CD4-positive, alpha-beta memory T cell (primary cell): ENCODE results near the gene P2RY1. TPM values are rescaled to one million over a fixed set of nuclear protein-coding genes. Genes with fewer than 3 reads are reported as not detected.

Experiments used
- CTCF ChIA-PET: fragments of 350-600 bp; sonication (Branson Sonifier 250); formaldehyde crosslinking; loops from one replicate; lab custom pipeline; 2021; ENCODE audit warnings: inconsistent platforms; ENCODE audit not compliant: partially characterized antibody; lab: Charles Lee
- POLR2A ChIA-PET: fragments of 350-600 bp; sonication (Branson Sonifier 250); formaldehyde crosslinking; loops from one replicate; lab custom pipeline; 2021; ENCODE audit not compliant: partially characterized antibody; lab: Charles Lee
- DNase-seq, 5 donors: peaks; one replicate each; pipeline versions ENCODE4 v3.0.0 to v3.0.0-alpha.2; 2020 to 2022; ENCODE audit warnings: mixed read lengths in 1 of 5
- H3K27ac ChIP-seq: one replicate; pipeline ENCODE4 v1.7.0; 2013; ENCODE audit warnings: low read depth, low read length
- H3K27me3 ChIP-seq: 2 replicates; pipeline ENCODE4 v1.7.0; 2013; ENCODE audit warnings: mild to moderate bottlenecking, low read length, moderate library complexity; ENCODE audit not compliant: insufficient read depth
- H3K36me3 ChIP-seq: 2 replicates; pipeline ENCODE4 v1.7.0; 2013; ENCODE audit warnings: mild to moderate bottlenecking, low read length, moderate library complexity; ENCODE audit not compliant: insufficient read depth
- H3K4me1 ChIP-seq: 2 replicates; pipeline ENCODE4 v1.7.0; 2013; ENCODE audit warnings: mild to moderate bottlenecking, low read length, moderate library complexity; ENCODE audit not compliant: insufficient read depth
- H3K4me3 ChIP-seq, 2 donors: one replicate each; pipeline ENCODE4 v1.7.0; 2013; ENCODE audit warnings: low read length in 2 of 2, mild to moderate bottlenecking in 1 of 2
- H3K9me3 ChIP-seq, 2 donors: one replicate each; pipeline ENCODE4 v1.7.0; 2013; ENCODE audit warnings: low read length in 2 of 2, control low read depth in 1 of 2; ENCODE audit not compliant: control insufficient read depth in 1 of 2
- H3K27ac Mint-ChIP-seq, 7 donors: one replicate each; pipeline ENCODE4 v1.8.0; 2020 to 2021; ENCODE audit warnings: mixed read lengths in 7 of 7, mild to moderate bottlenecking in 6 of 7, inconsistent platforms in 3 of 7, moderate library complexity in 3 of 7
- H3K27me3 Mint-ChIP-seq, 2 donors: one replicate each; pipeline ENCODE4 v1.8.0; 2020 to 2021; ENCODE audit warnings: mixed read lengths in 2 of 2
- H3K36me3 Mint-ChIP-seq, 2 donors: one replicate each; pipeline ENCODE4 v1.8.0; 2020 to 2021; ENCODE audit warnings: mixed read lengths in 2 of 2, inconsistent platforms in 1 of 2, mild to moderate bottlenecking in 1 of 2
- H3K4me1 Mint-ChIP-seq, 4 donors: one replicate each; pipeline ENCODE4 v1.8.0; 2020 to 2021; ENCODE audit warnings: mixed read lengths in 4 of 4, mild to moderate bottlenecking in 1 of 4
- H3K4me3 Mint-ChIP-seq, 8 donors: one replicate each; pipeline ENCODE4 v1.8.0; 2020 to 2021; ENCODE audit warnings: mixed read lengths in 8 of 8, mild to moderate bottlenecking in 7 of 8, moderate library complexity in 6 of 8, inconsistent platforms in 3 of 8
- H3K9me3 Mint-ChIP-seq, 8 donors: one replicate each; pipeline ENCODE4 v1.8.0; 2020 to 2021; ENCODE audit warnings: mixed read lengths in 8 of 8, mild to moderate bottlenecking in 5 of 8, inconsistent platforms in 3 of 8, moderate library complexity in 1 of 8
- intact Hi-C: fragments of 100-400 bp; cut with micrococcal nuclease; formaldehyde crosslinking; loops from one replicate; pipeline ENCODE4 v1.15.1; 2023
- polyA plus RNA-seq, 2 donors: library from polyadenylated mRNA; unstranded; fragments of 300-500 nt; fragmentation: Illumina TruSeq; gene quantifications; one replicate each; pipeline ENCODE4 v1.2.3, GENCODE V29; 2021
- total RNA-seq, 2 experiments: library from RNA; stranded (reverse); gene quantifications; one replicate each; pipeline ENCODE4 v1.2.3, GENCODE V29; 2021

Gene P2RY1
- total and polyA plus RNA-seq, 4 experiments from 2014 or later: 0.08 to 0.09 TPM; not detected in 2

GRCh38 chr3:152874896-152875749 is 40.2 kb downstream of the P2RY1 start:
- intact Hi-C loops: no loop called here
- ChIA-PET POLR2A (no interaction called here), CTCF (no interaction called here)
- Mint-ChIP-seq H3K9me3 (peaks cover 0 to 9% (median 4%) of the 10 kb centered on the region in 8 donors), H3K27me3 (peaks cover 2 to 5% of the 10 kb centered on the region in 2 donors), H3K4me3 (no peak overlapping the region), H3K36me3 (no peaks in the 10 kb centered on the region), H3K27ac (no peak overlapping the region), H3K4me1 (no peaks in the 10 kb centered on the region)
- no peaks in the 10 kb centered on the region for H3K27me3 ChIP-seq
- no peak overlapping the region for H3K27ac ChIP-seq
- no peaks in the 10 kb centered on the region for H3K9me3 ChIP-seq
- no peak for DNase-seq
- H3K4me1 ChIP-seq: no peaks in the 10 kb centered on the region
- no peaks in the 10 kb centered on the region for H3K36me3 ChIP-seq
- no peak overlapping the region for H3K4me3 ChIP-seq

GRCh38 chr3:152879130-152879789 is 44.3 kb downstream of the P2RY1 start:
- intact Hi-C loops: no loop called here
- peaks cover 2 to 5% of the 10 kb centered on the region in 2 donors for H3K27me3 Mint-ChIP-seq
- H3K27ac ChIP-seq: no peak overlapping the region
- no peak overlapping the region for H3K4me3 ChIP-seq
- ChIA-PET POLR2A (no interaction called here), CTCF (no interaction called here)
- no peak overlapping the region for H3K4me3 Mint-ChIP-seq
- no peak for DNase-seq
- no peaks in the 10 kb centered on the region for H3K4me1 ChIP-seq
- no peaks in the 10 kb centered on the region for H3K4me1 Mint-ChIP-seq
- H3K9me3 ChIP-seq: no peaks in the 10 kb centered on the region
- H3K36me3 ChIP-seq: no peaks in the 10 kb centered on the region
- H3K36me3 Mint-ChIP-seq: no peaks in the 10 kb centered on the region
- H3K27me3 ChIP-seq: no peaks in the 10 kb centered on the region
- no peak overlapping the region for H3K27ac Mint-ChIP-seq
- peaks cover 0 to 8% (median 4%) of the 10 kb centered on the region in 8 donors for H3K9me3 Mint-ChIP-seq

- H3K27ac ChIP-seq: no peak overlapping the region
- Mint-ChIP-seq H3K27ac (no peak overlapping the region), H3K27me3 (peaks cover 0 to 2% of the 10 kb centered on the region in 2 donors), H3K9me3 (peaks cover 0 to 4% (median 3%) of the 10 kb centered on the region in 8 donors), H3K4me3 (no peak overlapping the region), H3K36me3 (no peaks in the 10 kb centered on the region), H3K4me1 (no peaks in the 10 kb centered on the region)
- no peaks in the 10 kb centered on the region for H3K9me3 ChIP-seq
- H3K36me3 ChIP-seq: no peaks in the 10 kb centered on the region
- intact Hi-C loops: no loop called here
- CTCF ChIA-PET: no interaction called here
- no peaks in the 10 kb centered on the region for H3K4me1 ChIP-seq
- no peak for DNase-seq
- no peak overlapping the region for H3K4me3 ChIP-seq
- no peaks in the 10 kb centered on the region for H3K27me3 ChIP-seq
- POLR2A ChIA-PET: no interaction called here
These were observed 44.9 kb downstream of the P2RY1 start for GRCh38 chr3:152879790-152880174.

GRCh38 chr3:152885076-152885475 is 50.1 kb downstream of the P2RY1 start:
- no peak for DNase-seq
- H3K4me1 Mint-ChIP-seq: no peaks in the 10 kb centered on the region
- CTCF ChIA-PET: no interaction called here
- POLR2A ChIA-PET: no interaction called here
- Histone ChIP-seq H3K27me3 (no peaks in the 10 kb centered on the region), H3K4me3 (no peak overlapping the region), H3K27ac (no peak overlapping the region), H3K4me1 (no peaks in the 10 kb centered on the region), H3K36me3 (no peaks in the 10 kb centered on the region), H3K9me3 (no peaks in the 10 kb centered on the region)
- no peaks in the 10 kb centered on the region for H3K36me3 Mint-ChIP-seq
- intact Hi-C loops: no loop called here
- peaks cover 0 to 2% (median 0%) of the 10 kb centered on the region in 8 donors for H3K9me3 Mint-ChIP-seq
- H3K27ac Mint-ChIP-seq: no peak overlapping the region
- H3K4me3 Mint-ChIP-seq: no peak overlapping the region
- H3K27me3 Mint-ChIP-seq: no peaks in the 10 kb centered on the region
